HFF-Myc (cell line): Measurements from ENCODE around the gene PPP1CC.

ENCODE experiments used
- DNase-seq: peaks from one replicate; pipeline ENCODE4 v3.0.0-alpha.2; 2011; ENCODE audit warnings: low read depth; ENCODE audit errors: extremely low read depth
- H3K4me3 ChIP-seq: replicated peaks from 2 replicates; pipeline ENCODE4 v1.5.1; 2011; ENCODE audit warnings: low read depth, mild to moderate bottlenecking, control low read depth, low read length
- CTCF ChIP-seq: IDR thresholded peaks from 2 replicates; pipeline ENCODE4 v1.5.1; 2012; ENCODE audit warnings: mild to moderate bottlenecking, low read depth, low read length, control low read depth; ENCODE audit errors: missing control alignments

The PPP1CC gene

DNA sequence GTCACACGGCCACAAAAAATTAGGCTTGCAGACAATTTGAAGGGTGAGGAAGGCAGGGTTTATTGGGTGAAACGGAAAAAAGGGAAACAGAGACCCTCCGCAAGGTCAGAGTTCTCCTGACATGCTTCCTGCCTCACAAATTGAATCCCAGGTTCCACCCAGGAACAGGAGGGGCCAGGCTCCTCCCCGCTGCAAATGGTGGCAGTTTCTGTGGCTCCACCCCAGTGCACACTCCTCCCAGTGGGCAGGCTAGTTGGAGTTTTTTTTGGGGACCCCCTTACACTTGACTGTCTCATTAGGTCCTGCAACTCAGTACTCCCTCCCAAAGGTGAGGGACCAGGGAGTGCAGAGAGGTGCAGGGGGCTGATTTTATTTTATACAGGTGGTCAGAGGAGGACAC lies 39.4 kb upstream of the PPP1CC start:
- no peak overlapping the region for H3K4me3 ChIP-seq
- no peak for TF ChIP-seq CTCF
- DNase-seq = no peak

DNA sequence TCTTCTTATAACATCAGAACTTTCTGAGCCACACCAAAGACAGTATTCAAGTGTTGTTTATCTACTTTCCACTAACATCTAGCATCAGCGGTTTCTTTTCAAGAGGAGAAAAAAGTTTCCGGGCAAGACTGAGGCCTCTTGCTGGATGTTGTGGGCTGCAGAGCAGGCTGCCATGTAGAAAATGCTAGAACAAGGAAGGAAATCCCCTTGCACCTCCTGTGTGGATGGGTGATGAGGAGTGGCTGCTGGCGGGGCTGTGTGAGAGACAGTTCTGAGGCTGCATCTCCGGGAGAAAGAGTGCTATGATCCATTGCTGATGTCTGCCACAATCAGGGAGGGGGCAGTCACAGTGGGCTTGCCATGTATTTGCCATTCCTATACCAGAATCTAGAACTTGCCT lies 37.8 kb upstream of the PPP1CC start:
- TF ChIP-seq CTCF = no peak
- no peak overlapping the region for H3K4me3 ChIP-seq
- DNase-seq = no peak

DNA sequence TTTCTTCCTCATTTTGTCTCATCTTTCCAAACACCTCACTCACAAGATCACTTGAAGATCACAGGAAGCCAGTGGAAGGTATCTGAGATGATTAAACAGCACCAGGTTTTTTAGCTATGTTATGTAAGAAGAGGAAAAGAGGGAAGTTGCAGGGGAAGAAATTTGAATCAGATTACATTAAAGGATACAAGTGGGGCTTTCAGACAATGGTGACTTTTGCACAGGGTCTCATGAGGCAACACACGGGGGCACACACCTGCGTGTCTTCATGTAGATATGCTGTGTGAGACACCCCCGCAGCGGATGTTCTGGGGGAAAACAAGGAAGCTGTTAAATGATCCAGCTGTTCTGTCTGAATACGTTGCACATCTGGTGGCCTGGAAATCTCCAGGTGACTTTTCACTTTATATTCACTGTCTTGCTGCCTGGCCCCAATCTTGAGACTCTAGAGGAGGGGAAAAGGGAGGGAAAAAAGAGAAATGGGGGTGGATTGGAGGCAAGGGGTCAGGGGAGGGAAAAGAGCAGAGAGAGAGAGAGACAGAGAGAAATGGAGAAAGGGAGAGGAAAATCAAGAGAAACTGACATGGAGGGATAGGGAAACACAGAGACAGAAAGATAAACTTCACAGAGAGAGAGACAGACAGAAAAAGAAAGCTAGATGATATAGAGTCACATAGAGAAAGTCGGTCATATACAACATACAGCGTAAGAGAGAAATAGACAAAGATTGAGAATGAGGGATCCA lies 36.3 kb upstream of the PPP1CC start:
- TF ChIP-seq CTCF = no peak
- no peak for DNase-seq
- H3K4me3 ChIP-seq = no peak overlapping the region

DNA sequence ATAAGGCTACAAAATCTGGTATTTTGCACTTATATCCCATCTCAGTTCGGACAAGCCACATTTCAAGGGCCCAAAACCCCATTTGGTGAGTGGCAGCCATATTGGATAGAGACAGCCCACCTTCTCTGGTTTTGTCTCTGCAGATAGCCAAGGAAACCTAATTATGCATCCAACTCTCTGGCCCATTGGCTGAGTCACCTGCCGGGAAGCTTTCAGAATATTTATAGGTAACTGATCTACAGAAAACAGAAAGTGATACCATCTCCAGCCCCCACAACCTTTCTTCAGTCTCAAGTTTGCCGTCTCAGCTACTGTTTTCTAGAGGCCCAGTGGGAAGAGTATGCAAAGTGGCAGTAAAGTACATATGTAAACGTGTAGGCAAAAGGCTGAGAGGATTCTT lies 33.7 kb upstream of the PPP1CC start:
- no peak for DNase-seq
- no peak overlapping the region for H3K4me3 ChIP-seq
- no peak for TF ChIP-seq CTCF

DNA sequence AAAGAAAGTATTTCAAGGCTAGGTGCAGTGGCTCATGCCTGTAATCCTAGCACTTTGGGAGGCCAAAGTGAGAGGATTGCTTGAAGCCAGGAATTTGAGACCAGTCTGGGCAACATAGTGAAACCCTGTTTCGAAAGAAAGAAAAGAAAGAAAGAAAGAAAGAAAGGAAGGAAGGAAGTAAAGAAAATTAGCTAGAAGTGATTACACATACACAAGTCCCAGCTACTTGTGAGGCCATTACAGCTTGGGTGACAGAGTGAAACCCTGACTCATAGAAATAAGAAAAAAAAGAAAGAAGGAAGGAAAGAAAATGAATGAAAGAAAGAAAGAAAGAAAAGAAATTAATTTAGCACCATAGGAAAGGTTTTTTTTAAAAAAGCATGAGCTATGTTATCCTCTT lies 33.3 kb upstream of the PPP1CC start:
- no peak overlapping the region for H3K4me3 ChIP-seq
- DNase-seq = no peak
- no peak for TF ChIP-seq CTCF

DNA sequence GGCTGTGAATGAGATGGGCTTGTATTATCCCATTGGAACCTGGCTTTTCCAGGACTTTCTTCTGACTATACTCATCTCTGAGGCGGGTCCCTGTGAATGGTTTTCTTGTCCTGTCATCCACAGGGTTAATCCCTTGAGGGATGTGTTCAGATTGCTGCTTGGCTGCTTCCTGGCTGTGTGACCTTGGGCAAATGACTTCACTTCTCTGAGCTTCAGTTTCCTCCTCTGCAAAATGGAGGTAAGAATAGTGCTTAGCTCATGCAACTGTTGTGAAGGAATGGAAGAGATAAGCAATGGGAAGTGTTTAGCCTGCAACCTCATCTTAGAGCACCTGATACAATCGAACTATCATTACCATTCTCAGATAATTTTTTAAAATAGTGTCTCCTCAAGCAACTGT lies 32.1 kb upstream of the PPP1CC start:
- TF ChIP-seq CTCF = no peak
- no peak for DNase-seq
- no peak overlapping the region for H3K4me3 ChIP-seq

- no peak for DNase-seq
- H3K4me3 ChIP-seq = no peak overlapping the region
- TF ChIP-seq CTCF = no peak
Observed at GRCh38 chr12:110768960-110769359, 26.3 kb upstream of the PPP1CC start.
